ENCODE data around the gene MTPN. TPM values are rescaled to one million over a fixed set of nuclear protein-coding genes. Genes with fewer than 3 reads are reported as not detected.

Gene MTPN
- total RNA-seq, 1 donor from 2014 or later = 173 TPM

- TF ChIP-seq EZH2 (IDR thresholded peaks at IDR 0.05; ENCODE audit: insufficient read depth, low read length) = no peak
- TF ChIP-seq, protein P1, sequence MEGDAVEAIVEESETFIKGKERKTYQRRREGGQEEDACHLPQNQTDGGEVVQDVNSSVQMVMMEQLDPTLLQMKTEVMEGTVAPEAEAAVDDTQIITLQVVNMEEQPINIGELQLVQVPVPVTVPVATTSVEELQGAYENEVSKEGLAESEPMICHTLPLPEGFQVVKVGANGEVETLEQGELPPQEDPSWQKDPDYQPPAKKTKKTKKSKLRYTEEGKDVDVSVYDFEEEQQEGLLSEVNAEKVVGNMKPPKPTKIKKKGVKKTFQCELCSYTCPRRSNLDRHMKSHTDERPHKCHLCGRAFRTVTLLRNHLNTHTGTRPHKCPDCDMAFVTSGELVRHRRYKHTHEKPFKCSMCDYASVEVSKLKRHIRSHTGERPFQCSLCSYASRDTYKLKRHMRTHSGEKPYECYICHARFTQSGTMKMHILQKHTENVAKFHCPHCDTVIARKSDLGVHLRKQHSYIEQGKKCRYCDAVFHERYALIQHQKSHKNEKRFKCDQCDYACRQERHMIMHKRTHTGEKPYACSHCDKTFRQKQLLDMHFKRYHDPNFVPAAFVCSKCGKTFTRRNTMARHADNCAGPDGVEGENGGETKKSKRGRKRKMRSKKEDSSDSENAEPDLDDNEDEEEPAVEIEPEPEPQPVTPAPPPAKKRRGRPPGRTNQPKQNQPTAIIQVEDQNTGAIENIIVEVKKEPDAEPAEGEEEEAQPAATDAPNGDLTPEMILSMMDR (IDR thresholded peaks at IDR 0.05; ENCODE audit: insufficient read depth, low read depth, low read length) = no peak
- H3K36me3 ChIP-seq (ENCODE audit: insufficient read depth, low read length) = no peaks in the 10 kb centered on the region
- H3K27ac ChIP-seq (ENCODE audit: low read depth, low read length) = no peak overlapping the region
- no peak overlapping the region for H3K4me2 ChIP-seq (ENCODE audit: low read length)
- no peak overlapping the region for H3K27ac Mint-ChIP-seq (ENCODE audit: unreplicated experiment)
- no peaks in the 10 kb centered on the region for H3K36me3 Mint-ChIP-seq (ENCODE audit: low read depth, unreplicated experiment)
- H2AFZ ChIP-seq (ENCODE audit: low read depth, low read length) = no peak overlapping the region
- H3K4me1 ChIP-seq (ENCODE audit: insufficient read depth, low read length) = no peaks in the 10 kb centered on the region
- no peaks in the 10 kb centered on the region for H3K27me3 ChIP-seq (ENCODE audit: insufficient read depth, low read length)
- H3K9me3 ChIP-seq (ENCODE audit: insufficient read depth, low read depth, low read length) = no peaks in the 10 kb centered on the region
- no peaks in the 10 kb centered on the region for H3K27me3 Mint-ChIP-seq (ENCODE audit: low read depth, unreplicated experiment)
- no peak overlapping the region for H3K4me3 Mint-ChIP-seq (ENCODE audit: unreplicated experiment)
- H4K20me1 ChIP-seq (ENCODE audit: insufficient read depth, low read length) = no peaks in the 10 kb centered on the region
- H3K9ac ChIP-seq (ENCODE audit: low read length) = no peak overlapping the region
- DNase-seq (ENCODE audit: low read depth) (peak; percentile 73), FAIRE-seq (no peak)
- H3K4me1 Mint-ChIP-seq (ENCODE audit: low read depth, unreplicated experiment) = no peaks in the 10 kb centered on the region
- H3K9me3 Mint-ChIP-seq (ENCODE audit: unreplicated experiment) = peaks cover 6% of the 10 kb centered on the region
- H3K4me3 ChIP-seq (ENCODE audit: insufficient read depth, low read depth, low read length) = no peak overlapping the region
- no peaks in the 10 kb centered on the region for H3K79me2 ChIP-seq (ENCODE audit: insufficient read depth, low read length)
These were observed 87.3 kb downstream of the MTPN start for GRCh38 chr7:135889823-135890222.

DNA sequence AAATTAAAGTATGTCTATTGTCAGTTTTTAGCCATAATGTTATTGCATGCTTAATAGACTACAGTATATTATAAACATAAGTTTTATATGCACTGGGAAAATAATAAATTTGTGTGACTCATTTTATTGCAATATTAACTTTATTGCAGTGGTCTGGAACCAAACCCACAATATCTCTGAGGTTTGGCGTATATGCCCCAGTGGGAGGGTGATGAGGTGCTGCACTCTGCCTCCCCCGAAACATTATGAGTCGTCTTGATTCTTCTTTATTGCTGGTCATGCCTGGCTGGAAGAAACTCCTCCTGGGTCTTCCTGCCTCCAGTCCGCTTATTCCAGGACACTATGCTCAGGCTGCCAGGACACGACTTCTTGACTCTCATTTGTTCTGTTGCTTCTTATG is 88.4 kb downstream of the MTPN start:
- Histone ChIP-seq H3K36me3 (ENCODE audit: insufficient read depth, low read length) (no peaks in the 10 kb centered on the region), H3K4me1 (ENCODE audit: insufficient read depth, low read length) (no peaks in the 10 kb centered on the region), H3K79me2 (ENCODE audit: insufficient read depth, low read length) (no peaks in the 10 kb centered on the region), H4K20me1 (ENCODE audit: insufficient read depth, low read length) (no peaks in the 10 kb centered on the region), H3K9ac (ENCODE audit: low read length) (no peak overlapping the region), H3K4me3 (ENCODE audit: insufficient read depth, low read depth, low read length) (no peak overlapping the region), H3K4me2 (ENCODE audit: low read length) (no peak overlapping the region), H2AFZ (ENCODE audit: low read depth, low read length) (no peak overlapping the region), H3K9me3 (ENCODE audit: insufficient read depth, low read depth, low read length) (no peaks in the 10 kb centered on the region), H3K27ac (ENCODE audit: low read depth, low read length) (no peak overlapping the region), H3K27me3 (ENCODE audit: insufficient read depth, low read length) (no peaks in the 10 kb centered on the region)
- Mint-ChIP-seq H3K27ac (ENCODE audit: unreplicated experiment) (no peak overlapping the region), H3K27me3 (ENCODE audit: low read depth, unreplicated experiment) (no peaks in the 10 kb centered on the region), H3K36me3 (ENCODE audit: low read depth, unreplicated experiment) (no peaks in the 10 kb centered on the region), H3K4me3 (ENCODE audit: unreplicated experiment) (no peak overlapping the region), H3K9me3 (ENCODE audit: unreplicated experiment) (peaks cover 6% of the 10 kb centered on the region), H3K4me1 (ENCODE audit: low read depth, unreplicated experiment) (no peaks in the 10 kb centered on the region)
- TF ChIP-seq, protein P1 (IDR thresholded peaks at IDR 0.05; ENCODE audit: insufficient read depth, low read depth, low read length) = no peak
- TF ChIP-seq EZH2 (IDR thresholded peaks at IDR 0.05; ENCODE audit: insufficient read depth, low read length) = no peak
- no peak for DNase-seq (ENCODE audit: low read depth)
- FAIRE-seq = no peak

DNA sequence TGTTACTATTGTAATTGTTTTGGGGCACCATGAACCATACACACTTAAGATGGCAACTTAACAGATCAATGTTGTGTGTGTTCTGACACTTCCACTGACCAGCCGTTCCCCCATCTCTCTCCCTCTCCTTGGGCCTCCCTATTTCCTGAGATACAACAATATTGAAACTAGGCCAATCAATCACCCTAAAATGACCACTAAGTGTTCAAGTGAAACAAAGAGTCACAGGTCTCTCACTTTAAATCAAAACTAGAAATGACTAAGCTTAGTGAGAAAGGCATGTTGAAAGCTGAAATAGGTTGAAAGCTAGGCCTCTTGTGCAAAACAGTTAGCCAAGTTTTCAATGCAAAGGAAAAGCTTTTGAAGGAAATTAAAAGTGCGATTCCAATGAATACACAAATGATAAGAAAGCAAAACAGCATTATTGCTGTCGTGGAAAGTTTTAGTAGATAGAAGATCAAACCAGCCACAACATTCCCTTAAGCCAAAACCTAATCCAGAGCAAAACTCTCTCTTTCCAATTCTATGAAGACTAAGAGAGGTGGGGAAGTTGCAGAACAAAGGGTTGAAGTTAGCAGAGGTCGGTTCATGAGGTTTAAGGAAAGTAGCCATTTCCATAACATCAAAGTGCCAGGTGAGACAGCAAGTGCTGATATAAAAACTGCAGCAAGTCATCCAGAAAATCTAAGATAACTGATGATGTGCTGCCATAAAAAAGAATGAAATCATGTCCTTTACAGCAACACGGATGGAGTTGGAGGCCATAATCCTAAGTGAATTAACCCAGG is 90.6 kb downstream of the MTPN start:
- FAIRE-seq (no peak), DNase-seq (ENCODE audit: low read depth) (no peak)
- no peaks in the 10 kb centered on the region for H3K36me3 ChIP-seq (ENCODE audit: insufficient read depth, low read length)
- H3K9me3 Mint-ChIP-seq (ENCODE audit: unreplicated experiment) = peaks cover 6% of the 10 kb centered on the region
- H3K79me2 ChIP-seq (ENCODE audit: insufficient read depth, low read length) = no peaks in the 10 kb centered on the region
- H3K36me3 Mint-ChIP-seq (ENCODE audit: low read depth, unreplicated experiment) = no peaks in the 10 kb centered on the region
- no peaks in the 10 kb centered on the region for H3K27me3 ChIP-seq (ENCODE audit: insufficient read depth, low read length)
- H3K27me3 Mint-ChIP-seq (ENCODE audit: low read depth, unreplicated experiment) = no peaks in the 10 kb centered on the region
- no peak overlapping the region for H3K4me3 ChIP-seq (ENCODE audit: insufficient read depth, low read depth, low read length)
- no peaks in the 10 kb centered on the region for H3K4me1 ChIP-seq (ENCODE audit: insufficient read depth, low read length)
- TF ChIP-seq, protein P1 (IDR thresholded peaks at IDR 0.05; ENCODE audit: insufficient read depth, low read depth, low read length) = no peak
- no peak for TF ChIP-seq EZH2 (IDR thresholded peaks at IDR 0.05; ENCODE audit: insufficient read depth, low read length)
- H3K4me2 ChIP-seq (ENCODE audit: low read length) = no peak overlapping the region
- H4K20me1 ChIP-seq (ENCODE audit: insufficient read depth, low read length) = no peaks in the 10 kb centered on the region
- no peak overlapping the region for H3K9ac ChIP-seq (ENCODE audit: low read length)
- H3K4me1 Mint-ChIP-seq (ENCODE audit: low read depth, unreplicated experiment) = no peaks in the 10 kb centered on the region
- no peak overlapping the region for H3K27ac ChIP-seq (ENCODE audit: low read depth, low read length)
- no peak overlapping the region for H3K27ac Mint-ChIP-seq (ENCODE audit: unreplicated experiment)
- no peak overlapping the region for H2AFZ ChIP-seq (ENCODE audit: low read depth, low read length)
- no peak overlapping the region for H3K4me3 Mint-ChIP-seq (ENCODE audit: unreplicated experiment)
- no peaks in the 10 kb centered on the region for H3K9me3 ChIP-seq (ENCODE audit: insufficient read depth, low read depth, low read length)
